KBM-7 (cell line): ENCODE measurements around the gene PARD3.

Experiments used
- DNase-seq: peaks from one replicate; pipeline ENCODE4 v3.0.0-alpha.2; 2015
- in situ Hi-C: fragments of 300-500 bp; cut with MboI; formaldehyde crosslinking; loops from 2 replicates; pipeline ENCODE4 v1.14.3; 2020; ENCODE audit warnings: low sequenced_read_pairs, low pct_unique_long_range_greater_than_20kb, mixed read lengths

Gene PARD3

GRCh38 chr10:34119456-34119855, 695.6 kb downstream of the PARD3 start:
- no peak for DNase-seq
- in situ Hi-C loops = no loop called here

- in situ Hi-C loops = no loop called here
- DNase-seq = no peak
Observed at GRCh38 chr10:34116681-34117271, 698.3 kb downstream of the PARD3 start.

- in situ Hi-C loops = no loop called here
- DNase-seq = no peak
Observed at GRCh38 chr10:34116220-34116641, 698.9 kb downstream of the PARD3 start.

DNA sequence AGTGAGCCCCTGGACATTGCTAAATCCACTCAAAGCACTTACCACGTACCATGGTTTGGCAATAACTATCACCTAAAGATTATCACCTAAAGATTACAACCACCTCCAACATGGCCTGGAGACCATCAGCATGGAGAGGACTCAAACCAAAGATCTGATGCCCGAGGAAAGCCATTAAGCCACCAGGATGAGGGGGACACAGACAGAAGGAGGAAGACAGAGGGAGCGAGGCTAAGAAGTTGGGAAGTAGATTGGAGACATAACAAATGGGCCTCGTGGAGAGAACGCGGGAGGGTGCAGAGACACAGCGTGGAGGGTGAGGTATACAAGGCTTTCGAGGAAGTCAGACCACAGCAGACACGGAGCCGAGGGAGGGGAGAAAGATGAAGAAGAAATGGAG, 700.2 kb downstream of the PARD3 start:
- in situ Hi-C loops = no loop called here
- no peak for DNase-seq

- DNase-seq = no peak
Observed at GRCh38 chr10:34113504-34114225, 701.4 kb downstream of the PARD3 start.

DNA sequence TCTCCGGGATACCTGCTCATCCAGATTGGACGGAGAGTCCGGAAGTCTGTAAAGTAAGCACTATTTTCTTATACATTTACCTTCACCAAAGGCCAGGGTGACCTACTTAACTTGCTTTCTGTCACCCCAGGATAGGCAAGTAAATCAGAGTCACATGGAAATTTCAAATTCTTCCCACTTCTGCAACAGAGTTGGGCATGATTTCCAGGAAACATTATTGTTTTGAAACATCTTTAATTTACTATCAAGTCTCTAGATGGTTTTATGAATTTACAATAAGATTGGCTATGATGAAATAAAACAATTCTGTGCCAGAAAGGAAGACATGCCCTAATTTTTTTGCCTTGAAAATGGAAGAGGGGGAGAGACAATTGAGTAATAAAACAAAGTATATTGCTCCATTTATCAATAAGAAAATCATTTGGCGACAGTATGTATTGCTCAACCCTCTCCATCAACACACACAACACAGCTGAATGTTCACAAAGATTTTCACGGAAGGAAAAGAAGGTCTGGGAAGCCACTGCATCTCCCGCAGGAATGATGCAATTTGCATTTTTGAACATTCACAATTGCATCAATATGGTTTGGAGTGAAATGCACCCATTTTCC, 702.8 kb downstream of the PARD3 start:
- in situ Hi-C loops = no loop called here
- no peak for DNase-seq

More at GRCh38 chr10:34113504-34114225, 701.4 kb downstream of the PARD3 start:
- in situ Hi-C loops = no loop called here

DNA sequence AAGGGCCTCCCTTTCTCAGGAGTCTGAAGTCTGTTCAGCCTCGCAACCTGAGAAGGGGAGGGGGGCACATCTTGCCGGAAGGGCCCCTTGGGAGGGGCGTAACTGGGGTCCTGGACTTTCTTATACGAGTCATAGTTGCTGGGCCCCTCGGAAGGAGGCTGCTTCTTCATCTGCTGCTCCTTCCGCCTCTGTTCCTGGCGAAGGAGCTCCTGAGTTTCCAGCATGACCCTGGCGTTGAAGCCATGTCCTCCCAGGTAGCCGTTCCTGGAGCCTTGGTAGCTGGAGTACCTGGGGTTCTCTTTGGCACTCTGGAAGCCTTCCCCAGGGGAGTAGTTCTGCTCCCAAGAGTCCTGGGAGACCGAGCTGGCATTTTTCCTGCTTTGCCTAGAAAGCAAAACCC, 703.9 kb downstream of the PARD3 start:
- DNase-seq = no peak
- in situ Hi-C loops = no loop called here

- in situ Hi-C loops = no loop called here
- no peak for DNase-seq
Observed at GRCh38 chr10:34109952-34110702, 705.0 kb downstream of the PARD3 start.

DNA sequence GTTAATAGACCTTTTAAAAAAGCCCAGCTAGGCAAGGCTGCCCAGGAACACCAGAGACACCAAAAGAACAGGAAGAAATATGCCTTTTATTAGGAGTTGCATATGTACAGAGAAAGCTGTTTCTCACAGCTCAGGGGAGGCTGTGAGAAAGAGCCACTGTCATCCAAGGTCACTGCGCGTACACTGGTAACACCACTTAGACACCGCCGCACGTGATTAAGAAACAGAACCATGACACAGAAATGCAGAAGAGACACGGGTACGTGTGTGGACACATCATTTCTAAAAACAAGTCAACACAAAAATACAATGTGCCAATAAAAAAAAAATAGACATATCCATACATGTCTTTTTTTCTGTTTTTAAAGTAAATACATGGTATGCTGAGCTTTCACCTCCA, 705.6 kb downstream of the PARD3 start:
- in situ Hi-C loops = no loop called here

DNA sequence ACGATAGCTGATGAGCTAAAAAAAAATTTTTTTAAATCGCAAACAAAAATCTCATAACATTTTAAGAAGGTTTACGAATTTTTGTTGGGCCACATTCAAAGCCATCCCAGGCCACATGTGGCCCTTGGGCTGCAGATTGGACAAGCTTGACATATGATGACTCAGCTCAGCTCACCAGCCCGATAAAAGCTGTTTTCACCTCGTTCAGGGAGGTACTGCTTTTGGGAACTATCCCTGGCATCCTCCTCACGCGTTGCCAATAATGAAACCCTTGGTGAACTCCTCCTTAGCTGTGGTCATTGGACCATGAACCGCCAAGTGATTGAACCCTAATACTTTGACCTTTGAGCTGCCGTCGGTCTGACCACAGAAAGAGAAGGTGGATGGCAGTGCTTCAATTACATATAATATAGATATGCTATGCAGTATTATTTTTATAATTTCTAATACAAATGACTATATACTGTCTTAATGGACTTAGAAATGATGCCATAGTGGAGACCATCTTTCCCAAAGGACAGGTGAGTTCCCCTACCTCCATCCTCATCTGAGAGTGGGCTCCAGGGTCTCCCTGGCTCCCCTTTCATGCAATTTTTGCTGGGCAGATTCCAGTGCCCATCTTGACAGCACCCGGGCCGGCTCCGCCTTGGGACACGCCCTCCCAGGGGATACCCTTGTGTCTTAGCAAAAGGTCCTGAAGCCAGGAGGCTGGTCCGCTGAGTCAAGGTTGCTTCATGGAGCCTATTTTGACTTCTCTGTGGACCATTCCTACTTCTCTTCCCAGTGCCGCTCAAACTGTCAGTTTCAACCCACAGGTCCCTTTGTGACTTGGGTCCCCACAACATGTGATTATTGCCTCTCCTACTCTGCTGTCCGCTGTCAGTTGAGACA, 707.2 kb downstream of the PARD3 start:
- no peak for DNase-seq
- in situ Hi-C loops = no loop called here

More for the DNA sequence above, 705.6 kb downstream of the PARD3 start:
- DNase-seq = no peak

- in situ Hi-C loops = no loop called here
- no peak for DNase-seq
Observed at GRCh38 chr10:34106356-34106885, 708.7 kb downstream of the PARD3 start.

- no peak for DNase-seq
- in situ Hi-C loops = no loop called here
Observed at GRCh38 chr10:34104829-34105572, 710.1 kb downstream of the PARD3 start.

DNA sequence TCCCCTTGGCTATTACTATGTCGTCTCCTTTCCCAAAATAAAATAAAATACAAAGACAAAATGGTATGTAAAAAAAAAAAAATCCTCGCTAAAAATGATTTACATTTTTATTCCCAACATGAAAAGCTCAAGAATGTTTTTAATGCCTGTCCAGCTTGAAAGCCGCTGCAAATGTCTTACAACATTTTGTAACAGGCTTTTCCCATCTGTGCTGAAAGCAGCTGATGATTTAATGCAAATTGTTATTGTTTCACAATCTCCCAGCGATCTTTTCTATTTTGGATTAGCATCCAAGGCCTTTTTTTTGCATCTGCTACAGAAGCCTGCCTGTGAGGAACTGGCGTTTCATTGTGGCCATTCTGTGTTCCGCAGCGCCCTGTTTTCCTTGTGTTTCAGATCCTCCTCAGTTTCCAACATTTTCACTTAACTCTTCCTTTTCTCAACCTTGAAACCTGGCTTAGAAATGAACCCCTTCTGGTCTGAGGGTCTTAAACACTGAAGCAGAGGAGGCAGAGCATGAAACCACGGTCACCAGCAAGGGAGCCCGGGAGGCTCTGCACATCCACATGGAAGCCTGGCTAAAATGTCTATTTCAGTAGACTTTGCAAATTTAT, 712.1 kb downstream of the PARD3 start:
- no peak for DNase-seq
- in situ Hi-C loops = no loop called here

DNA sequence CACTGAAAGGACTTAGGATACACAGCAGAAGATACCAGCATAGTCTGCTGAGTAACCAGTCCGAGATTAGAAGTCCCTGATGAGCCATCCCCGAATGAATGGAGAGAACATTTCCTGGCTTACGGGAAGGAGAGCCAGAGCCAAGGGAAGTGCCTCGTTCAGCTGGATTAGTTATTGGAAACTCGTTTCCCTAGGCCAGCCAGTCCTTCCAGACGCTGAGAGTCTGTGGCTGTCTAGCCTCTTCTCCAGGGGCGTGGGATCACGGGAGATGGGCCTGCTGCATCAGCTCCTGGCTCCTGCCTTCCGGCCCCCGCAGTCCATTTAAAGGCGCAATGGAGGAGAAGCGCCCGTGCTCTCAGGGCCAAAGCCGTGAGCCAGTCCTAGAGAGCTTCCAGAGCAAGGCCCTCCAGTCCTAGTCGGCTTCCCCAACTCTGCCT, 712.8 kb downstream of the PARD3 start:
- in situ Hi-C loops = no loop called here
- no peak for DNase-seq

DNA sequence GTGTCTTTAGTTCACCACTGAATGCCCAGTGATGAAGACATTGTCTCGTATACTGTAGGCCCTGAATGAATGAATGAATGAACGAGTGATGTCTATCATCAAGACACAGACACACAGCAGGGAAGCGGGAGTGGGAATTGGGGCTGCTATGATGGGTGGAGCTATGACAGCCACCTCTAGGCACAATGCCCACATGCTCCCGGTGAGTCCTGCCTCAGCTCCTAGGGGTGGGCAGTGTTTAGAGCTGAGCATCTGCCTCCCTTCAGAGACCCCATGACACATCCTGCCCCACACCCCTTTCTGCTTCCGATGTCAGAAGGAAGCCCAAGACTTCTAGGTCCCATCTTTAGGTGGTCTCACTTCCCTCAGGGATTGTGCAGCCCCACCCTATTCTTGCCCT, 714.1 kb downstream of the PARD3 start:
- in situ Hi-C loops = no loop called here
- no peak for DNase-seq

GRCh38 chr10:34098821-34099567, 716.1 kb downstream of the PARD3 start:
- in situ Hi-C loops = no loop called here
- DNase-seq = no peak

- in situ Hi-C loops = no loop called here
- DNase-seq = no peak
Observed at GRCh38 chr10:34097682-34098081, 717.4 kb downstream of the PARD3 start.
